Sigmoid colon (tissue), 4 donors: ENCODE data around the gene COMMD10.

Experiments used
- CTCF ChIP-seq, 4 experiments: fragments of 450-650 bp in 3 of 4; fragments of 200-600 bp in 1 of 4; IDR thresholded peaks; one replicate each; pipeline ENCODE4 v1.5.1; 2016 to 2019; ENCODE audit warnings: antibody characterized with exemption in 4 of 4, mild to moderate bottlenecking in 3 of 4, moderate library complexity in 2 of 4
- POLR2AphosphoS5 ChIP-seq, 4 donors: sonication (generic); formaldehyde crosslinking; IDR thresholded peaks; one replicate each; pipeline ENCODE4 v1.6.1; 2017; ENCODE audit warnings: antibody characterized with exemption in 4 of 4

DNA sequence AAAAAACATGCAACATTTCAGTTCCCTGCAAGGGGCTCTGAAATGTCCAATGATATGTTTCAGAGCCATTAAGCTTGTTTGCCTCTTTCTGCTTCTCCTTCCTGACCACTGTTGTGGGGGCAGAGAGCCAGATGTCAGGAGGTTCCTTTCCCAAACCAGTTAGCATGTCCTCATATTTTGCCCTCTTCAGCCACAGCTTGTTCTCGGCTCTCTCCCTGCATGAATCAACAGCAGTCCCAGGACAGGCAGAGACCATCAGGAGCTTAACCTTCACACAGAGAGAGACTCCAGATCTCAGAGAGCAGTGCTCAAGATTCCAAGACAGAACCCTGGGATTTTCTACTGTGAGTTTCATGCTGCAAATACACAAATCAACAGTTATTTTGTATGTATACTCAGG is 218.5 kb downstream of the COMMD10 start:
- TF ChIP-seq CTCF (IDR thresholded peaks at IDR 0.05) (no peak), POLR2AphosphoS5 (IDR thresholded peaks at IDR 0.05) (no peak)
